Sigmoid colon (tissue), 7 donors: Measurements from ENCODE around the gene GGT6. TPM values are rescaled to one million over a fixed set of nuclear protein-coding genes. Genes with fewer than 3 reads are reported as not detected.
"Not testable (repeated sequence)": the region's sequence is repeated elsewhere in the genome, so short reads cannot be mapped to it uniquely, and the experiment has no call there.

Source experiments
- DNase-seq: peaks from one replicate; pipeline ENCODE4 v3.0.0-alpha.2; 2019
- H3K27ac ChIP-seq, 4 donors: fragments of 200-600 bp; sonication (generic); one replicate each; pipeline ENCODE4 v1.5.1; 2016 to 2019; ENCODE audit warnings: mild to moderate bottlenecking in 1 of 4
- H3K27me3 ChIP-seq, 3 donors: fragments of 200-600 bp; sonication (generic); one replicate each; pipeline ENCODE4 v1.5.1; 2019; ENCODE audit warnings: mild to moderate bottlenecking in 1 of 3
- H3K36me3 ChIP-seq, 4 donors: fragments of 200-600 bp; sonication (generic); one replicate each; pipeline ENCODE4 v1.5.1; 2016 to 2019
- H3K4me1 ChIP-seq, 4 donors: fragments of 200-600 bp; sonication (generic); one replicate each; pipeline ENCODE4 v1.5.1; 2017 to 2019
- H3K4me3 ChIP-seq, 4 donors: fragments of 200-600 bp; sonication (generic); one replicate each; pipeline ENCODE4 v1.5.1; 2017 to 2019; ENCODE audit warnings: mild to moderate bottlenecking in 2 of 4, moderate library complexity in 1 of 4
- H3K9me3 ChIP-seq, 4 donors: fragments of 200-600 bp in 3 of 4; sonication (generic) in 3 of 4; one replicate each; pipeline versions ENCODE4 v1.5.1 to v1.6.1; 2013 to 2019
- EP300 ChIP-seq, 4 donors: sonication (generic); formaldehyde crosslinking; IDR thresholded peaks; one replicate each; pipeline ENCODE4 v1.6.1; 2017; ENCODE audit warnings: antibody characterized with exemption in 4 of 4
- POLR2A ChIP-seq, 2 donors: fragments of 450-650 bp; IDR thresholded peaks; one replicate each; pipeline ENCODE4 v1.6.1; 2016; ENCODE audit warnings: antibody characterized with exemption in 2 of 2, mild to moderate bottlenecking in 2 of 2, moderate library complexity in 2 of 2
- POLR2AphosphoS5 ChIP-seq, 4 donors: sonication (generic); formaldehyde crosslinking; IDR thresholded peaks; one replicate each; pipeline ENCODE4 v1.6.1; 2017; ENCODE audit warnings: antibody characterized with exemption in 4 of 4
- WGBS, 2 donors: extraction: QIAGEN DNeasy Blood & Tissue Kit; methylation state at CpG; one replicate each; pipeline ENCODE4 v1.1.7; 2013; 5-methylcytosine and 5-hydroxymethylcytosine counted together
- intact Hi-C: fragments of 100-400 bp; cut with DNase I; formaldehyde crosslinking; loops from one replicate; pipeline ENCODE4 v1.15.1; 2023
- polyA plus RNA-seq, 3 donors: library from polyadenylated mRNA; stranded (reverse); fragments of 200-250 nt; gene quantifications; one replicate each; pipeline ENCODE4 v1.2.3, GENCODE V29; 2013
- total RNA-seq, 4 donors: library from RNA; depleted of rRNA; stranded (reverse); fragments of >200 nt; gene quantifications; one replicate each; pipeline ENCODE4 v1.1.0, GENCODE V29; 2016
- TF ChIP-seq, protein P1 (sequence below), 4 experiments: fragments of 450-650 bp in 3 of 4; fragments of 200-600 bp in 1 of 4; IDR thresholded peaks; one replicate each; pipeline ENCODE4 v1.5.1; 2016 to 2019; ENCODE audit warnings: antibody characterized with exemption in 4 of 4, mild to moderate bottlenecking in 3 of 4, moderate library complexity in 2 of 4
- donor health status: healthy with polysubstance abuse.
- donor health status: Bipolar disorder and iron deficiency.
- donor health status: healthy.

GGT6 gene
- total and polyA plus RNA-seq, 7 donors, result 0.71 to 94.4 (median 22.2) TPM; not detected in 2

DNA sequence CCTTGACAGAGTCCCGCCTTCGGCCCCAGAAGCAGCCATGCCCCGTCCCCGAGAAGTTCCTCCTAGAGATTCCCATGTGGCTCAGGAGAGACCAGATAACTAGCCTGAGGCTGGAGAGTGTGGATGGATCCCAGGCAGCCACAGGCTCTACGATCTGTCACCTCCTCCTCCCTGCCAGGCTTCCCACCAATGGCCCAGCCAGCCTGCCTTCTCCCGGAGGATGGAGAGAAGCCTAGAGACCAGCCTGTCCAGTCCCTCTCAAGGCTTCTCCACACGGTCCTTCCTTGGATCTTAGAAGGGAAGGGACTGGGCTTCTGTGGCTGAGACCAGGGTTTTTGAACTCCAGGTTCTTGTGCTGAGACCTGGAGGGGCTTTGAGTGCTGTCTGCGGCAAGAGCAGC, 22.3 kb upstream of the GGT6 start:
- intact Hi-C loops, result no loop called here
- no peak for DNase-seq

DNA sequence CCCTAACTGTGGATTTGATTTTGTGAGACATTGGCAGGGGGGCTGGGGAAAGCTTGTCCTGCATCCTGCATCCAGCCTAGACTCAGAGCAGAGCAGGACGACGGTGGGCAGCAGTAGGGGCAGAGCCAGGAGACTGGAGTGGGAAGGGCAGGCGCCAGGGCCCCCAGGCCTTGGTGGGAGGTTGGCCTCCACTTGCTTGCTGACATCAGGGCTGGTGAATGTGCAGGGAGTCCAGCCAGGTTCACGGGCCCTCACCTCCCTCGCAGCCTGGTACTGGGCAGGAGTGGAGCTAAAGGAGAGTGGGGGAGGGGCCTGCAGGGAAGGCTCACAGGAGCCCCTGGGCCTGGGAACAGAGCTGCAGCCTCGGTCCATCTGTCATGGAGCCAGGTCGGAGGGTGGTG, 21.7 kb upstream of the GGT6 start:
- TF ChIP-seq EP300 (IDR thresholded peaks at IDR 0.05) (no peak), POLR2AphosphoS5 (IDR thresholded peaks at IDR 0.05) (no peak), POLR2A (IDR thresholded peaks at IDR 0.05) (no peak)
- TF ChIP-seq, protein P1, sequence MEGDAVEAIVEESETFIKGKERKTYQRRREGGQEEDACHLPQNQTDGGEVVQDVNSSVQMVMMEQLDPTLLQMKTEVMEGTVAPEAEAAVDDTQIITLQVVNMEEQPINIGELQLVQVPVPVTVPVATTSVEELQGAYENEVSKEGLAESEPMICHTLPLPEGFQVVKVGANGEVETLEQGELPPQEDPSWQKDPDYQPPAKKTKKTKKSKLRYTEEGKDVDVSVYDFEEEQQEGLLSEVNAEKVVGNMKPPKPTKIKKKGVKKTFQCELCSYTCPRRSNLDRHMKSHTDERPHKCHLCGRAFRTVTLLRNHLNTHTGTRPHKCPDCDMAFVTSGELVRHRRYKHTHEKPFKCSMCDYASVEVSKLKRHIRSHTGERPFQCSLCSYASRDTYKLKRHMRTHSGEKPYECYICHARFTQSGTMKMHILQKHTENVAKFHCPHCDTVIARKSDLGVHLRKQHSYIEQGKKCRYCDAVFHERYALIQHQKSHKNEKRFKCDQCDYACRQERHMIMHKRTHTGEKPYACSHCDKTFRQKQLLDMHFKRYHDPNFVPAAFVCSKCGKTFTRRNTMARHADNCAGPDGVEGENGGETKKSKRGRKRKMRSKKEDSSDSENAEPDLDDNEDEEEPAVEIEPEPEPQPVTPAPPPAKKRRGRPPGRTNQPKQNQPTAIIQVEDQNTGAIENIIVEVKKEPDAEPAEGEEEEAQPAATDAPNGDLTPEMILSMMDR (IDR thresholded peaks at IDR 0.05), result no peak
- intact Hi-C loops, result no loop called here
- no peak for DNase-seq

More for the DNA sequence above, 22.3 kb upstream of the GGT6 start:
- H3K27ac ChIP-seq, result no peak overlapping the region
- H3K27me3 ChIP-seq, result peaks cover 17 to 45% (median 37%) of the 10 kb centered on the region in 3 donors
- WGBS, 2 donors, result 81 to 88% methylated on average over 8 of the region's 8 CpGs
- H3K4me1 ChIP-seq, result peaks cover 0 to 17% (median 15%) of the 10 kb centered on the region in 4 donors
- no peaks in the 10 kb centered on the region for H3K36me3 ChIP-seq
- TF ChIP-seq, protein P1 (IDR thresholded peaks at IDR 0.05), result no peak
- TF ChIP-seq POLR2A (IDR thresholded peaks at IDR 0.05), result no peak
- no peaks in the 10 kb centered on the region for H3K9me3 ChIP-seq
- H3K4me3 ChIP-seq, result no peak overlapping the region

DNA sequence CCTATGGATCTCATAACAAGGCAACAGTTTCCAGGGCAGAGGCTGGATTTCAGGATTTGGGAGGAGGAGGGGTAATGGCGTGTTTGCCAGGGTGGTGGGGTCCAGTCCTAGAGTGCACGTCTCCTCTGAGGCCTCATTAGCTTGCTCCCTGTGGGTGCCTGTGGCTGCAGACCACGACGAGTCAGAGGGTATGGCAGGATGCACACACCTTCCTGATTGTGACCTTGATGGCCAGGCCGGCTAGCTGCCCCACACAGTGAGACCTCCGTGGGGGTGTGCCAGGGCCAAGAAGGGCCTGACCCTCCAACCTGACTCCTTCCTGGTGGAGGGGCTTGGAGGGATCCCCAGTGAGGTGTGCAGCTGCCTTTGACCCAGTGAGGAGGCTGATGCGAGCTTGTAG, 19.9 kb upstream of the GGT6 start:
- no peak for DNase-seq
- H3K27ac ChIP-seq, result no peak overlapping the region
- H3K27me3 ChIP-seq, result peaks cover 16 to 39% (median 37%) of the 10 kb centered on the region in 3 donors
- TF ChIP-seq POLR2A (IDR thresholded peaks at IDR 0.05), result no peak
- no peak for TF ChIP-seq EP300 (IDR thresholded peaks at IDR 0.05)
- H3K4me1 ChIP-seq, result peaks cover 0 to 17% (median 15%) of the 10 kb centered on the region in 4 donors
- intact Hi-C loops, result no loop called here
- no peaks in the 10 kb centered on the region for H3K36me3 ChIP-seq
- WGBS, 2 donors, result 60 to 61% methylated on average over 7 of the region's 7 CpGs
- H3K9me3 ChIP-seq, result no peaks in the 10 kb centered on the region
- no peak overlapping the region for H3K4me3 ChIP-seq

More for the DNA sequence above, 21.7 kb upstream of the GGT6 start:
- peaks cover 17 to 45% (median 37%) of the 10 kb centered on the region in 3 donors for H3K27me3 ChIP-seq
- peaks cover 0 to 17% (median 15%) of the 10 kb centered on the region in 4 donors for H3K4me1 ChIP-seq
- no peak overlapping the region for H3K4me3 ChIP-seq
- WGBS, 2 donors, result 77 to 78% methylated on average over 7 of the region's 7 CpGs
- H3K36me3 ChIP-seq, result no peaks in the 10 kb centered on the region
- H3K27ac ChIP-seq, result no peak overlapping the region
- H3K9me3 ChIP-seq, result no peaks in the 10 kb centered on the region

DNA sequence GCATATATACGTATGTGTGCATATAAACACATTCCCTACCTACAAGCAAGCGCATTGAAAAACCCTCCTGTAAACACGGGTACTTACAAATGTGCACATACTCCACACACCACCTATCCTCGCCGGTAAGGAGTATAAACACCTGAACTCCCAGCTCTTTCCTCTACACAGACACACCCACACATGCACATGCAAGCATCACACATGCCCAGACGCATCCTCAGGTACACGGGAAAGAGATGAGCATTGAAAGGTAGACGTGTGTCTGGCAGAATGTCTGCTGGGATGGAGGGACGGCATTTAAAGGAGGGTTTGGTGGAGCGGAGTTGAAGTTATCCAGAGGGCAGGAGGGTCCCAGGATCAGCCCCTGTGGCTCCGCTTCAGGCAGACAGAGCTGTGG, 19.3 kb upstream of the GGT6 start:
- no peaks in the 10 kb centered on the region for H3K36me3 ChIP-seq
- 80 to 85% methylated on average over 11 of the region's 11 CpGs for WGBS, 2 donors
- H3K4me1 ChIP-seq, result peaks cover 0 to 13% (median 11%) of the 10 kb centered on the region in 4 donors
- TF ChIP-seq POLR2A (IDR thresholded peaks at IDR 0.05) (no peak), EP300 (IDR thresholded peaks at IDR 0.05) (no peak), POLR2AphosphoS5 (IDR thresholded peaks at IDR 0.05) (no peak)
- TF ChIP-seq, protein P1 (IDR thresholded peaks at IDR 0.05), result no peak
- no peak overlapping the region for H3K4me3 ChIP-seq
- no peak overlapping the region for H3K27ac ChIP-seq
- intact Hi-C loops, result no loop called here
- H3K27me3 ChIP-seq, result peaks cover 10 to 33% (median 31%) of the 10 kb centered on the region in 3 donors
- no peak for DNase-seq
- no peaks in the 10 kb centered on the region for H3K9me3 ChIP-seq

DNA sequence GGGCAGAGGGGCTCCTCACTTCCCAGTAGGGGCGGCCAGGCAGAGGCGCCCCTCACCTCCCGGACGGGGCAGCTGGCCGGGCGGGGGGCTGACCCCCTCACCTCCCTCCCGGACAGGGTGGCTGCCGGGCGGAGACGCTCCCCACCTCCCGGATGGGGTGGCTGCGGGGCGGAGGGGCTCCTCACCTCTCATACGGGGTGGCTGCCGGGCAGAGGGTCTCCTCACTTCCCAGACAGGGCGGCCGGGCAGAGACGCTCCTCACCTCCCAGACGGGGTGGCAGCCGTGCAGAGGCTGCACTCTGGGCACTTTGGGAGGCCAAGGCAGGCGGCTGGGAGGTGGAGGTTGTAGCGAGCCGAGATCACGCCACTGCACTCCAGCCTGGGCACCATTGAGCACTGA, 18.0 kb upstream of the GGT6 start:
- H3K4me3 ChIP-seq, H3K27ac ChIP-seq, H3K4me1 ChIP-seq, intact Hi-C loops, H3K9me3 ChIP-seq, H3K36me3 ChIP-seq, DNase-seq: not testable (repeated sequence)
- WGBS, 2 donors, result 95 to 97% methylated on average over 24 of the region's 24 CpGs
- H3K27me3 ChIP-seq, result peaks cover 0 to 20% (median 17%) of the 10 kb centered on the region in 3 donors

DNA sequence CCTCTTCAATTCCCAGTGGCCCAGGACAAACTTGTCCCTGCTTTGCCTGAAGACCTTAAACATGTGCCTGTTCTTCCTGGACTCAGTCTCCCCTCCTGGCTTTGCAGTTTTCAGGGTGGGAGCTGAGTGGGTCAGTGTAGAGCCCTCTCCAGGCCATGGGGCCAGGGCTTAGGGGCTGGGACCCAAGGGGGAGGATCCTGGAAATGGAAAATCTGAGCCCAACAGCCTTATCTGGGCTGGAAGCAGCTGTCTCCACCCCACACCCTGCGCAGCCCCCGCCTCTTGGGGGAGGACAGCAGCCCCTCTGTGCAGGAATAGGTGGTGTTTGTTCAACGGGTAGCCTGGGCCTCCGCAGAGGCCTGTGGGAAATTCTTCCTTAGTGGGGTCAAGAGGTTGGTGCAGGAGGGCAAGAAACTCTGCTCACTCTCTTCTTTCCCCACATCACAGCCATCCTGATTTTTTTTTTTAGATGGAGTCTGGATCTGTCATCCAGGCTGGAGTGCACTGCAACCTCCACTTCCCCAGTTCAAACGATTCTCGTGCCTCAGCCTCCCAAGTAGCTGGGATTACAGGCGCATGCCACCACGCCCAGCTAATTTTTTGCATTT, 17.1 kb upstream of the GGT6 start:
- 82 to 85% methylated on average over 8 of the region's 8 CpGs for WGBS, 2 donors
- Histone ChIP-seq H3K4me3 (no peak overlapping the region), H3K36me3 (no peaks in the 10 kb centered on the region), H3K4me1 (no peaks in the 10 kb centered on the region), H3K27me3 (peaks cover 0 to 11% (median 10%) of the 10 kb centered on the region in 3 donors), H3K9me3 (no peaks in the 10 kb centered on the region), H3K27ac (no peak overlapping the region)
- no peak for DNase-seq
- intact Hi-C loops, result no loop called here
- TF ChIP-seq, protein P1 (IDR thresholded peaks at IDR 0.05), result no peak
- TF ChIP-seq POLR2A (IDR thresholded peaks at IDR 0.05), result no peak
- TF ChIP-seq EP300 (IDR thresholded peaks at IDR 0.05), result no peak
- TF ChIP-seq POLR2AphosphoS5 (IDR thresholded peaks at IDR 0.05), result no peak
